ENCODE data around the gene KLC3.

GRCh38 chr19:45331411-45331810 is 9.1 kb upstream of the KLC3 start:
- TF ChIP-seq CTCF (IDR thresholded peaks at IDR 0.05) (no peak), POLR2A (IDR thresholded peaks at IDR 0.05) (no peak)
